ENCODE results near the gene GANAB.
"Not testable (repeated sequence)": the region's sequence is repeated elsewhere in the genome, so short reads cannot be mapped to it uniquely, and the experiment has no call there.

The GANAB gene

DNA sequence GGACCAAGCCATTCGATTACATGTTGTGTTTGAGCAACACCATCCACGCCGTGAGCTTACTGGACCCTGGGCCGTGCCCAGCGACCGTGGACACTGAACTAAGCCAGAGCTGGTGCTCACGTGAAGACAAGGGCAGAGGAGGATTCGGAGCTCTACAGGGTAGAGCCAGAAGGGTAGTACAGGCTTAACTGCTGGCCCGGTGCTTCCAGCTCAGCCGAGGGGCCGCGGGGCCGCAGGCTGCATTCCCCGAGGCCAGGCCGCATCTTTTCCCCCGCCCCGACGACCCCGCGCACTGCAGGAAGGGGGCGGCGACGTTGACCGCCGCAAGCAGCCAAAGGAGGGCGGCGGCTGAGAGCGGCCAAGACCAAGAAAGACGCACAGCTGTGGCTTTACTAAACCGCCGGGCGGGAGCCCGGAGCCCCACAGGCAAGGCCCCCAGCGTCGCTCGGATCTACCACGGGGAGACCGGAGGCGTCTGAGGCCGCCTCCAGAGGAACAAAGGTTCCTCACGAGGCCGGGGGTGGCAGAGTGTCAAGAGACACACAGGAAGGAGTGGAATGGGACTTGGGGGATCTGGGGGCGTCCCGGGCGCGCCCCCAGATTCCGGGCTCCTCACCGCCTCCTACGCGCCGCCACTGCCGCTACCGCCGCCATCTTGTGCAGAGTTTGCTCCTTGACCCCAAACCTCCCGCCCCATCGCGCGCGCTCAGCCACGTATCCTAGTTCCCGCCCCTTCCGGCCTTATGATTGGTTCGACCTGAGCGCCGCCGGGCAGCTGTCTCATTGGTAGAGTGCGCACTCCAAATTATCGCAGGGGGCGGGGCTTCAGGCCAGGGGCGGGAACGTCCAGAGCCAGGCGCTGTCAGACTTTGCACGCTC, at the start of gene GANAB:
Gene GANAB (minus strand): TSS at position 668 of the 879 bp plus-strand sequence. CDS start 14 bp downstream, at position 654.
- DNase-seq: peak; percentile 97

DNA sequence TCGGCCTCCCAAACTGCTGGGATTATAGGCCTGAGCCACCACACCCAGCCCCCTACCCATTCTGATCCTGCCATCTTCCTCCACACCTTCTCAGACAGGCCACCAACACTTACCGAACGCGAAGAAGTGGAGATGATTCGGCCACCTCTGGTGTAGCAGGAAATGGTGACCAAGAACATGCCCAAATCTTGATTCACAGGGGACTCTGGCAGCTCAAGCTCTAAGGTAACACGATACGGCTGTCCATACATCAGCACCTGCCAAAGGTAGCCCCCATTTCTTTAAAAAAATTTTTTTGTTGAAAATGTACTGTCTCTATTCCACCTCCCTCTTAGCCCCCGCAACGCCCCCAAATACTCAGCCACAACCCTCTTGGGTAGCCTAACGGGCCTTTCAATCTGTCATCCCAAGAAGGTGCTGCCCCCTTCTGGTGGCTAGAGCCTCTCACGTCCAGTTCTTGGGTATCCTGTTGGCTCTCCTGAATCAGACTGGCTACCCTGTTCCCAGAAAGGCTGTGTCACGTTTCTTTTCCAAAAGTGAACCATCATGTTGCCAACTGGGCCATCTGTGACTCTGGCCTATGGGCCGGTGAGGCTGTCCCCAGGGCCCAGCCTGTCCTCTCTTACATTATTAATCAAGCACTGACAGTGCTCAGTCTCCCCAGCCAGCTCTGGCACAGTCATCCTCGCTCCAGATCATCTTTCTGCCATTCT, 48.2 kb upstream of the GANAB start:
- DNase-seq: peak; percentile 28

DNA sequence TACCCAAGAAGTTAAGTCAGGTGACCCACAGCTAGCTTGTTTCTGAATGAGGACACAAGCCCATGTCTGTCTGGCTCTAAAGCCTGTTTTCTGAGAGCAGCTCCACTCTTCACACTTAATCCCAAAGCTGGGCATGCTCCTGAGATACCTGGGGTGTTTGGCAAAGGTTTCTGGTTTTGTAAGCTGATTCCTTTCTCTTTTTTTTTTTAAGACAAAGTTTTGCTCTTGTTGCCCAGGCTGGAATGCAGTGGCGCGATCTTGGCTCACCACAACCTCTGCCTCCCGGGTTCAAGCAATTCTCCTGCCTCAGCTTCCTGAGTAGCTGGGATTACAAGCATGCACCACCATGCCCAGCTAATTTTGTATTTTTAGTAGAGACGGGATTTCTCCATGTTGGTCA, 47.2 kb upstream of the GANAB start:
- DNase-seq: not testable (repeated sequence)

DNA sequence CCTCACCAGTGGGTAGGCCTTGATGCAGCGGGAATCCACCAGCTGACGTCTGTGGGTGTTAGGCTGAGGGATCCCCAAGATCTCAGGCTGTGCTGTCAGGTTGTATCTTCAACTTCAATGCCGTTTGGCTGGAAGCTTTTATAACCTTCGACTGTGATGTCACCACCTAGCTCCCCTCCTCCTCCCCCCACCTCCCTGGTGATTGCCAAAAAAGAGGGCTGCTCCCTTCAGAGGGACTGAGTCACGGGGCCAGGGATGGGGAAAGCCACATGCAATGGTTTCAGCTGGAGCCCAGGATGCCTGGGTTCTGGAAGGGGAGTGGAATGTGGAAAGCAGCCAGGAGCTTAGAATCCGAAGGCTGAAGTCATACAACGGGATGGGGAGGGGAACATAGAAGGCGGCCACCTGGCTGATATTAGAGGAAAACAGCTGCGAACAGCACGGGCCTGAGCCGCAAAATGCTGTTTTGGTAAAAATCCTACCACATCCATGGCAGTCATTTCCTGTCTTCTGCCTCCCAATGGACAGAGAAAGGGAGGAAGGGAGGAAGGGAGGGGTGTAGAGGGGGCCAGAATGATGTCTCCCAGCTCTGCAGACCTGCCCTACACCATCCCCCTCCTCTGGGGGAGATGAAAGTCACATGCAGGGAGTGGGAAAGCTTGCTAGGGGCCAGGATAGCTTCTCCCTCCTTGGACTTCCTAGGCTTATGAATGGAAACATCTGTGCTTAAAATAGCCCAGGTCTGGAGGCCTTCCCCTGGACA, 43.2 kb upstream of the GANAB start, which contains the start of gene LRRN4CL:
Gene LRRN4CL (minus strand): TSS at position 110 of the 763 bp plus-strand sequence. CDS start 1,022 bp downstream, outside the sequence.
- peak; percentile 45 for DNase-seq

DNA sequence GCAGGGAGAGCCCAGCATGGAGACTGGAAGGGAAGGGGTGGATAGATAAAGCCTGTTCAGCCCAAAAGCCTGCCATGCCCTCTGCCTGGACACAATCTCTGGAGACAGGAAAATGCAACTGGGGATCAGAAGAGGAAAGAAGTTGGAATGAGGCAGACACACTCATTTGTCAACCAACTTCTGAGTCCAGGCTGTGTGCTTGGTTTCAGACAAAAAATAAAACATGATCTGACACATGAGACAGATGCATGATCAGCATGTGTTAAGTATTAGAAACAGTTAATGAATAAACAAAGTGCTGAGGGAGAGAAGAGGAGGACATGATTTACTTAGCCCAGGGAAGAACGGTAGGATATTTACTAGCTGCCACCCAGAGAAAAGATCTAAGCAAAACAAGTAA, 42.1 kb upstream of the GANAB start:
- no peak for DNase-seq

DNA sequence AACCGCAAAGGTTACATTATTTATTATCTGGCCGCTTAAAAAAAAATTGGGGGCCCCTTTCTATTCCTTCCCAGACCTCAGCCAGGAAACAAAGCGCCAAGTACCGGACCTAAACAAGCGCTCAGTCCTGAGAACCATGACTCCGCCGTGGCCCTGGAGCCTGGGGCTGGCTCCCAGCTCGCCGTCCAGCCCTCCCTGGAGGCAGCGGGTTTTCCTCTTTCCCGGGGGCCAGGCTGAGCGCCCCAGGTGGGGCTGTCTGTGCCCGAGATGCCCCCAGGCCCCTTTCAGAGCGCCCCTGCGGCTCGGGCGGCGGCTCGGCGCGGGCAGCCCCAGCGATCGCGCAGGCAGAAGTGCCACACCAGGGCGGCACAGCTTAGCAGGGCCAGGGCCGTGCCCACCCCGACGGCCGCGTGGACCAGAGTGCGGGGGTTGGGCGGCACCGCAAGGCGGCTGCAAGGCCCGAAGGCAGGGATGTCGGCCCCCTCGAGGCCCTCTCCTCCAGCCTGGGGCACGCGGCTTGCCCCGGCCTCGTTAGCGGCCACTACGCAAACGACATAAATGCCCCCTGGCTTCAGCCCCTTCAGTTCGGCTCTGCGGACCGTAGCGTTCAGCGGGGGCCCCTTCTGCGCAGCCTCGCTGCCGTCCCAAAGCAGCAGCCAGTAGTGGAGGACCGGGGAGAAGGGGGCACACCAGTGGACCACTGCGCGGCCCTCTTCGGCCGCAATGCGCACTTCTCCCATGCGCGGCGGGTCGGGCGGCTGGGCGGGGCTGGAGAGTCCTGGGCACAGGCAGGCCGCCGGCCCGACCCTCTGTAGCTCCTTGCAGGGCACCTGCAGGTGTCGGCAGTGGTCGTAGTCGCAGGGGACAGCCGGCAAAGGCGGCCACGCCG, 41.3 kb upstream of the GANAB start:
- no peak for DNase-seq

DNA sequence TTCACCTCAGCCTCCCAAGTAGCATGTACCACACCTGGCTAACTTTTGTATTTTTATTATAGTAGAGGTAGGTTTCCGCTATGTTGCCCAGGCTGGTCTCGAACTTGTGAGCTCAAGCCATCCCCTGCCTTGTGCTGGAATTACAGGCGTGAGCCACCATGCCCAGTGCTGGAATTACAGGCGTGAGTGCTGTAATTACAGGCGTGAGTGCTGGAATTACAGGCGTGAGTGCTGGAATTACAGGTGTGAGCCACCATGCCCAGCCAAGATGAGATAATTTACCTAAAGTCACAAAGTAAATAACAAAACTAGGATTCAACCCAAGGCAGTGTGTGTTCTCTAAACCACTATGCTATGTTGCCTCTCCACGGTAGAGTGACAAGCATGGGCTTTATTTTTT, 36.1 kb upstream of the GANAB start:
- DNase-seq: no peak

DNA sequence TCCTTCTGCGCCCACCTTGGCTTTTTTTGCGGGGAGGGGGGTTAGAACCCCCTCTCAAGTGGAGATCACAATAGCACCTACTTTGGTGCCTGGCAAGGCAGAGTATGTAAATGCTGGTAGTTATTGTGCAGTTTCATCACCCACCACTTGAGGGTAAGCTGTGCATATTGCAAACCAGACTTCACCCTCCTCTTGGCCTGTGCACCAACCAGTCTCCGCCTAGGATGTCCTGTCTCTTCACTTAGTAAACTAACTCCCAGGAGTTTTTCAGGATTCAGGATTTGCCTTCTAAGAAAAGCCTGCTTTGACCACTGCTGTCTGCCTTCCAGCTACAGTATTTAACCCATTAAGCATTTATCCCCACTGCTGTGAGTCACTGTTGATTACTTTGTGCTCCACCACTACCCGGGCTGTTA, 34.4 kb upstream of the GANAB start:
- peak; percentile 52 for DNase-seq

DNA sequence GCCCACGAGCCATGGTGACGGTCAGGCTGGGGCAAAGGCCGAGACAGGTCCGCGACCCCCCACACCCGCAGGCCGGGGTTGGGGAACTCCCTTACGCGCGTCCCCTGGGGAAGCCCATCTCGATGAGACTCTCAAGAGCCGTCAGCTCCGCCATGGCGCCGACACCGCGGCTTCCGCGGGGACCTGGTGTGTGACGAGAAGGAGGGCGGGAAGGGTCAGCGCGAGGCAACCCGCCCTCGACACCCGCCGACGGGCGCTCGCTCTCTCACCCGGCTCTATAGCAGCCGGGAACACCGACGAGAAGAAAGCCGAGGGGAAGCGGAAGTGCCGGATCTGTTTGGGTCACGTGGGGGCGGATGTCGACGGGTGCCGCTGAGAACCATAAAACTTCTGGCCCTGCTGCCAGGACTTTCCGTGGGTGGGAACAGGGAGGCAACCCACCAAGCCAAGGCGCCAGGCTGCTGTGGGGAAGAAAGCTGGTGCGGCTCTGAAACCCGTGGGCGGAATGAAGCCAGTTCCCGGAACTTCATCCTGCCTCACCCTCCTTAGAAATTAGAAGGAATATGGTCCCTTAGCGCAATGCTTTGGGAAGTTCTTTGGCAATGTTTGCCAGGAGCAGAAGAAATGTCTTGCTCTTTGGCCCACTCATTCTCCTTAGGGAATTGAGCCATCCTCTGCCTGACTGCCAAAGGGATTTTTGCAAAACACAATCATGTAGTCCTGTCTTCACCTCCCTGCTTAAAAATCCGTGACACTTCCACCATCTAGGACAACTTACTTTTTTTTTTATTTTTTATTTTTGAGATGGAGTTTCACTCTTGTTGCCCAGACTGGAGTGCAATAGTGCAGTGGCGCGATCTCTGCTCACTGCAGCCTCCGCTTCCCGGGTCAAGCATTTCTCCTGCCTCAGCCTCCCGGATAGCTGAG, 32.6 kb upstream of the GANAB start, which contains the start of gene UBXN1:
Gene UBXN1 (minus strand): TSS at position 304 of the 927 bp plus-strand sequence. CDS start 150 bp downstream, at position 154.
- peak; percentile 94 for DNase-seq

DNA sequence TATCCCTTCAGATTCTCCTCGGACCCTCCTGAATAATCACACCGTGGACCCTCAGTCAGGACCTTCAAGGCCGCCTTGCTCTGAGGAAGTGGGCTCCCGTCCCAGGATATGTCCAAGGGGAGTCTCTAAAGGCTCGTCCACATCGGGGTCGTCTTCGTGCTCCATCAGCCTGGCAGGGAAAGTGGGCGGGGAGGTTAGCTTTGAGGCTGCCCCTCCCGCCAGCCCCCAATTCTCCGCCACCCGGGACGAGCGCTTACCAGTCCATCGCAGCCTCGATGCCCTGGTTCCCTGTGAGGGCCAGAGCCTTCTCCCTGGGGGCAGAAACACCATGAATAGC, 32.0 kb upstream of the GANAB start:
- DNase-seq: no peak

DNA sequence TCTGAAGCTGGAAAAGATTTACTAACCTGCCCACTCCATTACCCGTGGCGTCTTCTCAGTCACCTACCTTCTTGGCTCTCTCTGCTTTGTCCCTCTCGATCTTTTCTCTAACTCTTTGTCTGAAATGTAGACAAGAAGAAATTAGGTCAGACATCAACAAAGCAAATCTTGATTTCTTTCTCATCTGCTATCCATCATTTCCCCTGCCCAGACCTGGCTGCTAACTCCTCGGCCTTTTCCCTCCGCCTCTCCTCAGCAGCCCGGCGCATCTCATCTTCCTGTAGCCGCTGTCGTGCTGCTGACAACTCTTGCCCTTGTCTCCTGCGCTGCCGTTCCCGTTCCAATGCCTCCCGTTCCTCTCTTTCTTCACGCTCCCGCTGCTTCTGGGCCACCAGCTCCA, 31.3 kb upstream of the GANAB start:
- no peak for DNase-seq

DNA sequence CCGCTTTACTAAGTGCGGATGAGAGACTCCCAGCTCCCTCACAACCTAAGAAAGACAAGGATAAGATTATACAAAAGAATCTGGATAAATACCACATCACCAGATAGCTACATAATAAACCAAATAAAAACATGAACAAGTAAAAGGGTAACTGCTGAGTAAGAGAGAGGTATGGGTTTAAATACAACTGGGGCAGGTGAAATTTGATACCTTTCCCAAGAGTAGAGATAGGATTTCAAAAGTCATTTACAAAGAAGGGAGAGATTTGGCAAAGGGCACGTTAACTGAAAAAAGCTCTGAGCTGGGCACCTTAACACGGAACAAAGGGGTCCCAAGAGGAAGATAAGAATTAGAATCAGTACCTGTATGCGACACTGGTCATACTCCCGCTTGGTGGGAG, 30.7 kb upstream of the GANAB start:
- peak; percentile 52 for DNase-seq

DNA sequence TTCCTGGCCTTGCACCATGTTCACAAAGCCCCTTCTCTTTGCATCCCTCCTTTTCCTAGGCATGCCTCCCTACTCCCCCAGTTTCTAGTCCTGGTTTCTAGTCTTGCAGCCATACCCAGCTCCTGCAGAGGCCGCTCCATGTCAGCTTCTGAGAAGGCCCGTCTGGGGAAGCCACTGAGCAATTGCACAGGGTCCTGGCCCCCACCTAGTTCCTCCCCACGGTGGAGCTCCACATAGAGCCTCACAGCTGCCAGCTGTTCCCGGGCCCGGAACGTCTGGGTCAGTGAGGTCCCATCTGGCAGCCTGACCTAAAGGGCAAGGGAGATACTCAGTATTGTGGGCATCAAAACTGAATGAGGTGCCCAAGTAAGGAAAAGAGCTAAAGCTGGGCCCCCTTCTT, 30.3 kb upstream of the GANAB start:
- DNase-seq: no peak

DNA sequence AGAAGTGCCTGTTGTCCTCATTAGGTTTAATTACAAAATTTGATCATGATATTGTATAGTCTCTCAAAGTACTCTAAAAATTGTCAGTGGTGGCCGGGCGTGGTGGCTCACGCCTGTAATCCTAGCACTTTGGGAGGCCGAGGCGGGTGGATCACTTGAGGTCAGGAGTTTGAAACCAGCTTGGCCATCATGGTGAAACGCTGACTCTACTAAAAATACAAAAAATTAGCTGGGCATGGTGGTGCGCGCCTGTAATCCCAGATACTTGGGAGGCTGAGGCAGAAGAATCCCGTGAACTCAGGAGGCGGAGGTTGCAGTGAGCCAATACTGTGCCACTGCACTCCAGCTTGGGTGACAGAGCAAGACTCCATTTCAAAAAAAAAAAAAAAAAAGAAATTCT, 29.0 kb upstream of the GANAB start:
- DNase-seq: not testable (repeated sequence)

DNA sequence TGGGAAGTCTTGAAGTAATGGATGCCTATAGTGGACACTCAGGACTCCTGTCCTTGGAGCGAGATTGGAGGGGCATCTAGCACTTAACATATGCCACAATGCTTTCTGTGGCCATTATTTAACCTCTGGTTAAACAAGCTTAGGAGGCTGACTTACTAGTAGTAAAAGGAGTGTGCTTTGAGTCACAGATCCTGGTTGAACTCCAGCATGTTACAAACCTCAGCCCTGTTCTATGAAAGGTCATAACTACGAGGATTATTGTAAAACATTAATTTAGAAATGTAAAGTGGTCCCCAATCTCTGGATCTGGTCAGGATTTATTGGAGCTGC, 26.7 kb upstream of the GANAB start:
- no peak for DNase-seq

DNA sequence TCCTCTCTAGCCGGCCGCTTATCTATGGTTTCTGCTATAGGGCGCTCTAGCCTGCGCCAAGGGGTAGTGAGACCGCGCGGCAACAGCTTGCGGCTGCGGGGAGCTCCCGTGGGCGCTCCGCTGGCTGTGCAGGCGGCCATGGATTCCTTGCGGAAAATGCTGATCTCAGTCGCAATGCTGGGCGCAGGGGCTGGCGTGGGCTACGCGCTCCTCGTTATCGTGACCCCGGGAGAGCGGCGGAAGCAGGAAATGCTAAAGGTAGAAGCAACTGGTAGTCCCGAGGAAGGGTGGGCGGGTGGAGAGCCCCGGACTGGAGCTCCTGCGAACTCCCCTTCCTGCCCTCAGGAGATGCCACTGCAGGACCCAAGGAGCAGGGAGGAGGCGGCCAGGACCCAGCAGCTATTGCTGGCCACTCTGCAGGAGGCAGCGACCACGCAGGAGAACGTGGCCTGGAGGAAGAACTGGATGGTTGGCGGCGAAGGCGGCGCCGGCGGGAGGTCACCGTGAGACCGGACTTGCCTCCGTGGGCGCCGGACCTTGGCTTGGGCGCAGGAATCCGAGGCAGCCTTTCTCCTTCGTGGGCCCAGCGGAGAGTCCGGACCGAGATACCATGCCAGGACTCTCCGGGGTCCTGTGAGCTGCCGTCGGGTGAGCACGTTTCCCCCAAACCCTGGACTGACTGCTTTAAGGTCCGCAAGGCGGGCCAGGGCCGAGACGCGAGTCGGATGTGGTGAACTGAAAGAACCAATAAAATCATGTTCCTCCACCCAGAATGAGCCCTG, 25.4 kb upstream of the GANAB start, which contains the start of the genes LBHD1 and UQCC3:
Gene LBHD1 (minus strand): TSS at position 660 of the 782 bp plus-strand sequence. CDS start 2,236 bp downstream, outside the sequence.
Gene UQCC3 (plus strand): TSS at position 66 of the 782 bp plus-strand sequence. CDS start 73 bp downstream, at position 139.
- DNase-seq: peak; percentile 89

DNA sequence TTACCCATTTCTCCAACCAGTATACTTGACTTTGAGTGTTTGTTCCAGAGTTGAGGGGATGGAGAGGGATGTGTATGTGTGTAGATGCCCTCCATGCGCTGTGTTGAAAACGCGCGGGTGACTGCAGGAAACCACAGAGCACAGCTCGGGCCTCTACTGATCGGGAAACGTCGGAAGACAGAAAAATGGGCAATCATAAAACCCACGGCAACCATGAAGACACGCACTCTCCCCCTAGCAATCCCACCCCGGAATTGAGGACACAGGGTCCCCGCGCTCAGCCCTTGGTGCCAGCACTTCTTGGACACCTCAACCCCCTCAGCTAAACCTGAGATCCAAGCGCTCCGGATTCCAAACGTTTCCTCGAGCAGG, 24.8 kb upstream of the GANAB start:
- DNase-seq: no peak

DNA sequence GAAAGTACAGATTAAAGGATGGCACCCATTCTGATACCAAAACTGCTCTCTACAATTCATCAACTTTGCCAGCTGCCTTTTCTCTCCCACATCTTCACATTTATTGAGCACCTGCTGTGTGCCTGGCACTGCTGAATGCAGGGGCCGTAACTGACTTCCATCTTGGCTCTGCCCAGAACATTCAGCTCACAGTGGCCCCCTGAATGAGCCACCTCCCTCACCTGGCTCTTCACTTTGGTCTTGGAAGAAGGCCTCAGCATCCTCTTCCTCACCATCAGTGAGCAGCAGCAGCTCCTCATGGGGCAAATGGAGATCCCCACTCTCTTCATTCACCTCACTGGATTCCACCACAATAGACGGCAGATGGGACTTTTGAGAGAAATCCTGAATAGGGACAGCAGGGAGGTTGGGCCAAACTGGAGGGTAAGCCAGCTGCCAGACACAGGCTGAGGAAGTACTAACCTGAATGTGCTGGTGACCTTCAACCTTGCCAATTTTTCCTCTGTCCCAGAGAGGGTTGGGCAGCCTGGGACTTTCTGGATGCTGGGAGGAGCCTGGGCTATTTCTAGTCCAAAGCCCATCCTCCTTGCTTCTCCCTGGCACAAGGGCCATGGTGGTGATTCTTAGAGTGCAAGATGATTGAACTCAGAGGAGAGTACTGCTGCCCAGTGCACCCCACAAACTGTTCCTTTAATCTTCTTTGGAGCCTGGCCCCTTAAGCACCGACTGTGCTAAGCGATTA, 23.2 kb upstream of the GANAB start:
- peak; percentile 22 for DNase-seq

DNA sequence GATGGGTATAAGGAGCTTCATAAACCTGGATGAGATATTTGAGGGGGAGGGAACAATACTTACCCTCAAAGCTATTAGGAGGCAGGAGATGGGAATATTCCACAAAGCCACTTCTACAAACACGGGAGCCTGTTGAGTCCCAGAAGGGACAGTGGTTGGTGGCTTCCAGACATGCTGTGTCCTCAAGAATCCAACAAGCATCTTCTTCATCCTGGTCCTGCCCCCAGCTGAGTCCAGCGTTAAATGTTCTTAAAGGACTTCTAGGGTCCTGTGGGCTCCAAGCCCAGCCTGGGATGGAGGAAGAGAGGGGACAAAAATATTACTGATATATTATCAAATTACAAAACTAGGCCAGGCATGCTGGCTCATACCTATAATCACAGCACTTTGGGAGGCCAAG, 21.0 kb upstream of the GANAB start:
- DNase-seq: no peak
